ENCODE measurements around the gene CNDP1.

The CNDP1 gene

DNA sequence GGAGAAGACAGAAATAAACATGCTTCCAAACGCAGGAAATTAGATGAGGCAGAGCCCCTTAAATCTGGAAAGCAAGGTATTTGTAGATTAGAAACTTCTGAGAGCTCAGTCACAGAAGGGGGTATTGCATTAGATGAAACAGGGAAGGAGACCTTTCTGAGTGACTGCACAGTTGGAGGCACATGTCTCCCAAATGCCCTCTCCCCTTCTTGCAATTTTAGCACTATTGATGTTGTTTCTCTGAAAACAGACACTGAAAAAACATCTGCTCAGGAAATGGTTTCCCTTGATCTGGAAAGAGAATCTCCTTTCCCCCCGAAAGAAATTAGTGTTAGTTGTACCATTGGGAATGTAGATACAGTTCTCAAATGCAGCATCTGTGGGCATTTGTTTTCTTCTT is 96.9 kb downstream of the CNDP1 start:
- no peaks in the 10 kb centered on the region for H3K9me3 ChIP-seq (ENCODE audit: control insufficient read depth in 2 of 2, low read length in 2 of 2)
- H3K27me3 ChIP-seq (ENCODE audit: control insufficient read depth in 2 of 2, insufficient read depth in 2 of 2, low read length in 2 of 2): no peaks in the 10 kb centered on the region
- peaks cover 17 to 19% of the 10 kb centered on the region in 2 donors for H3K36me3 ChIP-seq (ENCODE audit: control insufficient read depth in 2 of 2, insufficient read depth in 2 of 2, low read length in 2 of 2)
- H3K27ac ChIP-seq (ENCODE audit: low read depth in 2 of 2, low read length in 2 of 2): no peak overlapping the region
- no peaks in the 10 kb centered on the region for H3K4me1 ChIP-seq (ENCODE audit: control insufficient read depth in 2 of 2, insufficient read depth in 2 of 2, low read length in 2 of 2)
- H3K9ac ChIP-seq (ENCODE audit: low read depth in 1 of 2, low read length in 2 of 2): no peak overlapping the region
- no peak overlapping the region for H3K4me3 ChIP-seq (ENCODE audit: low read length in 2 of 2)

DNA sequence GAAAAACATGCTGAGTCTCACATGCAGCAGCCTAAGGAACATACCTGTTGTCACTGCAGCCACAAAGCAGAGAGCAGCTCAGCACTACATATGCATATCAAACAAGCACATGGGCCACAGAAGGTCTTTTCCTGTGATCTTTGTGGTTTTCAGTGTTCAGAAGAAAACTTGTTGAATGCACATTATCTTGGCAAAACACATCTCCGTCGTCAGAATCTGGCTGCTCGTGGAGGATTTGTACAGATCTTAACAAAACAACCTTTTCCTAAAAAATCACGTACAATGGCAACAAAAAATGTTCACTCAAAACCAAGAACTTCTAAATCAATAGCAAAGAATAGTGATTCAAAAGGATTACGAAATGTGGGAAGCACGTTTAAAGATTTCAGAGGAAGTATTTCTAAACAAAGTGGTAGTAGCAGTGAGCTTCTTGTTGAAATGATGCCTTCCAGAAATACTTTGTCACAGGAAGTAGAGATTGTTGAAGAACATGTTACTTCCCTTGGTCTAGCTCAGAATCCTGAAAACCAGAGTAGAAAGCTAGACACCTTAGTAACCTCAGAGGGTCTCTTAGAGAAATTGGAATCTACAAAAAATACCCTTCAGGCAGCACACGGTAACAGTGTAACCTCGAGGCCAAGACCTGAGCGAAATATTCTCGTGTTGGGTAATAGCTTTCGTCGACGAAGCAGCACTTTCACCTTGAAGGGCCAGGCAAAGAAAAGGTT is 97.5 kb downstream of the CNDP1 start:
- Histone ChIP-seq H3K4me3 (ENCODE audit: low read length in 2 of 2) (no peak overlapping the region), H3K4me1 (ENCODE audit: control insufficient read depth in 2 of 2, insufficient read depth in 2 of 2, low read length in 2 of 2) (no peaks in the 10 kb centered on the region), H3K36me3 (ENCODE audit: control insufficient read depth in 2 of 2, insufficient read depth in 2 of 2, low read length in 2 of 2) (peaks cover 17 to 19% of the 10 kb centered on the region in 2 donors), H3K27ac (ENCODE audit: low read depth in 2 of 2, low read length in 2 of 2) (no peak overlapping the region), H3K9ac (ENCODE audit: low read depth in 1 of 2, low read length in 2 of 2) (no peak overlapping the region), H3K9me3 (ENCODE audit: control insufficient read depth in 2 of 2, low read length in 2 of 2) (no peaks in the 10 kb centered on the region), H3K27me3 (ENCODE audit: control insufficient read depth in 2 of 2, insufficient read depth in 2 of 2, low read length in 2 of 2) (no peaks in the 10 kb centered on the region)

- no peak overlapping the region for H3K27ac ChIP-seq (ENCODE audit: low read depth in 2 of 2, low read length in 2 of 2)
- peaks cover 17 to 19% of the 10 kb centered on the region in 2 donors for H3K36me3 ChIP-seq (ENCODE audit: control insufficient read depth in 2 of 2, insufficient read depth in 2 of 2, low read length in 2 of 2)
- no peaks in the 10 kb centered on the region for H3K27me3 ChIP-seq (ENCODE audit: control insufficient read depth in 2 of 2, insufficient read depth in 2 of 2, low read length in 2 of 2)
- H3K4me3 ChIP-seq (ENCODE audit: low read length in 2 of 2): no peak overlapping the region
- no peaks in the 10 kb centered on the region for H3K4me1 ChIP-seq (ENCODE audit: control insufficient read depth in 2 of 2, insufficient read depth in 2 of 2, low read length in 2 of 2)
- H3K9ac ChIP-seq (ENCODE audit: low read depth in 1 of 2, low read length in 2 of 2): no peak overlapping the region
- no peaks in the 10 kb centered on the region for H3K9me3 ChIP-seq (ENCODE audit: control insufficient read depth in 2 of 2, low read length in 2 of 2)
These were observed 98.0 kb downstream of the CNDP1 start for GRCh38 chr18:74632351-74632679.

DNA sequence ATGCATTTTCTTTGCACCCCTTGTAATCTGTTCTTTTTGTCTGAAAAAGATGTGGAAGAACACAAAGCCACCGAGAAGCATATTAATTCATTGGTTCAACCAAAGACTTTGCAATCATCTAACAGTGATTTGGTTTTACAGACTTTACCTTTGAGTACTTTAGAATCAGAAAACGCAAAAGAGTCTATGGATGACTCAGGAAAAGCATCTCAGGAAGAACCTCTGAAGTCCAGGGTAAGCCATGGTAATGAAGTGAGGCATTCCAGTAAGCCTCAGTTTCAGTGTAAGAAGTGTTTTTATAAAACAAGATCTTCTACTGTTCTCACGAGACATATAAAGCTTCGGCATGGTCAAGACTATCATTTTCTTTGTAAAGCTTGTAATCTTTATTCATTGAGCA is 98.6 kb downstream of the CNDP1 start:
- Histone ChIP-seq H3K4me1 (ENCODE audit: control insufficient read depth in 2 of 2, insufficient read depth in 2 of 2, low read length in 2 of 2) (no peaks in the 10 kb centered on the region), H3K27me3 (ENCODE audit: control insufficient read depth in 2 of 2, insufficient read depth in 2 of 2, low read length in 2 of 2) (no peaks in the 10 kb centered on the region), H3K9ac (ENCODE audit: low read depth in 1 of 2, low read length in 2 of 2) (no peak overlapping the region), H3K36me3 (ENCODE audit: control insufficient read depth in 2 of 2, insufficient read depth in 2 of 2, low read length in 2 of 2) (peaks cover 17 to 19% of the 10 kb centered on the region in 2 donors), H3K27ac (ENCODE audit: low read depth in 2 of 2, low read length in 2 of 2) (no peak overlapping the region), H3K9me3 (ENCODE audit: control insufficient read depth in 2 of 2, low read length in 2 of 2) (no peaks in the 10 kb centered on the region), H3K4me3 (ENCODE audit: low read length in 2 of 2) (no peak overlapping the region)

DNA sequence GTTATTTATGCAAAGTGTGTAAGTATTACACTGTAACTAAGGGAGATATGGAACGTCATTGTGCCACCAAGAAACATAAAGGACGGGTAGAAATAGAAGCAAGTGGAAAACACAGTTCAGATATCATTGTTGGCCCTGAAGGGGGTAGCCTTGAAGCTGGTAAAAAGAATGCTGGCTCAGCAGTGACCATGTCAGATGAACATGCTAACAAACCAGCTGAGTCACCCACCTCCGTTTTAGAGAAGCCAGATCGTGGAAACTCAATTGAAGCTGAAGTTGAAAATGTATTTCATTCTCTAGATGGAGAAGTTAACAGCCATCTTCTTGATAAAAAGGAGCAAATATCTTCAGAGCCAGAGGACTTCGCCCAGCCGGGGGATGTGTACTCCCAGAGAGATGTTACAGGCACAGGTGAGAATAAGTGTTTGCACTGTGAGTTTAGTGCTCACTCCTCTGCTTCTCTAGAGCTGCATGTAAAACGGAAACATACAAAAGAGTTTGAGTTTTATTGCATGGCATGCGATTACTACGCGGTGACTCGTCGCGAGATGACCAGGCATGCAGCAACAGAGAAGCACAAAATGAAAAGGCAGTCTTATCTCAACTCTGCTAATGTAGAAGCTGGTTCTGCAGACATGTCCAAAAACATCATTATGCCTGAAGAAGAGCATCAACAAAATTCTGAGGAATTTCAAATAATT is 99.5 kb downstream of the CNDP1 start:
- no peak overlapping the region for H3K4me3 ChIP-seq (ENCODE audit: low read length in 2 of 2)
- H3K36me3 ChIP-seq (ENCODE audit: control insufficient read depth in 2 of 2, insufficient read depth in 2 of 2, low read length in 2 of 2): peaks cover 17 to 19% of the 10 kb centered on the region in 2 donors

GRCh38 chr18:74635224-74635975 is 101.1 kb downstream of the CNDP1 start:
- peaks cover 17 to 19% of the 10 kb centered on the region in 2 donors for H3K36me3 ChIP-seq (ENCODE audit: control insufficient read depth in 2 of 2, insufficient read depth in 2 of 2, low read length in 2 of 2)
- H3K4me1 ChIP-seq (ENCODE audit: control insufficient read depth in 2 of 2, insufficient read depth in 2 of 2, low read length in 2 of 2): no peaks in the 10 kb centered on the region
- H3K9ac ChIP-seq (ENCODE audit: low read depth in 1 of 2, low read length in 2 of 2): no peak overlapping the region
- H3K27me3 ChIP-seq (ENCODE audit: control insufficient read depth in 2 of 2, insufficient read depth in 2 of 2, low read length in 2 of 2): no peaks in the 10 kb centered on the region
- no peak overlapping the region for H3K4me3 ChIP-seq (ENCODE audit: low read length in 2 of 2)
- no peak overlapping the region for H3K27ac ChIP-seq (ENCODE audit: low read depth in 2 of 2, low read length in 2 of 2)
- no peaks in the 10 kb centered on the region for H3K9me3 ChIP-seq (ENCODE audit: control insufficient read depth in 2 of 2, low read length in 2 of 2)

More for the DNA sequence above, 99.5 kb downstream of the CNDP1 start:
- H3K4me1 ChIP-seq (ENCODE audit: control insufficient read depth in 2 of 2, insufficient read depth in 2 of 2, low read length in 2 of 2): no peaks in the 10 kb centered on the region
- no peak overlapping the region for H3K27ac ChIP-seq (ENCODE audit: low read depth in 2 of 2, low read length in 2 of 2)
- no peaks in the 10 kb centered on the region for H3K27me3 ChIP-seq (ENCODE audit: control insufficient read depth in 2 of 2, insufficient read depth in 2 of 2, low read length in 2 of 2)
- no peak overlapping the region for H3K9ac ChIP-seq (ENCODE audit: low read depth in 1 of 2, low read length in 2 of 2)
- H3K9me3 ChIP-seq (ENCODE audit: control insufficient read depth in 2 of 2, low read length in 2 of 2): no peaks in the 10 kb centered on the region
